Measurements from ENCODE around the gene CYREN.

The CYREN gene

DNA sequence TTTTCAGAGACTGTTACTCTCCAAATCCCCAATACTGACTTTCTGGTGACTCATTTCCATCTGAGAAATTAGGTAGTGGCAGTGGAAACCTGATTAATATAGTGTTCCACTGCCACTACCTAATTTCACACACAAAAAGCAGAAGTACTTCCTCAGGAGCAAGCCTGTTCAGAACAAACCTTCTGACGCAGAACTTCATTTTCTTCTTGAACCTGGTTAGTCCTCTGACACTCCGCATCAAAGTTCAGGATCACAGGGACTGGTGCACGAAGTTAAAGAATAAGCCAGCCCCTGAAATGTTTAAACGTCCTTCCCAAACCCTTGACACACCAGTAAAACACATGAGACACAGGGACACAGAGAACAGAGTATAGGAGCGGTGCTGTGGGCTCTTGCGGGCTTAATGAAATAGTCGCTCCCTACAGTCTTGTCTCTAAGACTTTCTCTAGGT lies 36.5 kb upstream of the CYREN start:
- Histone ChIP-seq H3K27me3 (ENCODE audit: insufficient read depth, low read depth, severe bottlenecking) (no peaks in the 10 kb centered on the region), H3K4me3 (ENCODE audit: low read depth, low read length) (no peak overlapping the region), H3K36me3 (peaks cover 28% of the 10 kb centered on the region), H3K27ac (no peak overlapping the region), H3K9me3 (ENCODE audit: severe bottlenecking) (no peaks in the 10 kb centered on the region)
- TF ChIP-seq, protein P1, sequence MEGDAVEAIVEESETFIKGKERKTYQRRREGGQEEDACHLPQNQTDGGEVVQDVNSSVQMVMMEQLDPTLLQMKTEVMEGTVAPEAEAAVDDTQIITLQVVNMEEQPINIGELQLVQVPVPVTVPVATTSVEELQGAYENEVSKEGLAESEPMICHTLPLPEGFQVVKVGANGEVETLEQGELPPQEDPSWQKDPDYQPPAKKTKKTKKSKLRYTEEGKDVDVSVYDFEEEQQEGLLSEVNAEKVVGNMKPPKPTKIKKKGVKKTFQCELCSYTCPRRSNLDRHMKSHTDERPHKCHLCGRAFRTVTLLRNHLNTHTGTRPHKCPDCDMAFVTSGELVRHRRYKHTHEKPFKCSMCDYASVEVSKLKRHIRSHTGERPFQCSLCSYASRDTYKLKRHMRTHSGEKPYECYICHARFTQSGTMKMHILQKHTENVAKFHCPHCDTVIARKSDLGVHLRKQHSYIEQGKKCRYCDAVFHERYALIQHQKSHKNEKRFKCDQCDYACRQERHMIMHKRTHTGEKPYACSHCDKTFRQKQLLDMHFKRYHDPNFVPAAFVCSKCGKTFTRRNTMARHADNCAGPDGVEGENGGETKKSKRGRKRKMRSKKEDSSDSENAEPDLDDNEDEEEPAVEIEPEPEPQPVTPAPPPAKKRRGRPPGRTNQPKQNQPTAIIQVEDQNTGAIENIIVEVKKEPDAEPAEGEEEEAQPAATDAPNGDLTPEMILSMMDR (IDR thresholded peaks at IDR 0.05; ENCODE audit: low read depth, low read length): no peak
- DNase-seq: no peak

DNA sequence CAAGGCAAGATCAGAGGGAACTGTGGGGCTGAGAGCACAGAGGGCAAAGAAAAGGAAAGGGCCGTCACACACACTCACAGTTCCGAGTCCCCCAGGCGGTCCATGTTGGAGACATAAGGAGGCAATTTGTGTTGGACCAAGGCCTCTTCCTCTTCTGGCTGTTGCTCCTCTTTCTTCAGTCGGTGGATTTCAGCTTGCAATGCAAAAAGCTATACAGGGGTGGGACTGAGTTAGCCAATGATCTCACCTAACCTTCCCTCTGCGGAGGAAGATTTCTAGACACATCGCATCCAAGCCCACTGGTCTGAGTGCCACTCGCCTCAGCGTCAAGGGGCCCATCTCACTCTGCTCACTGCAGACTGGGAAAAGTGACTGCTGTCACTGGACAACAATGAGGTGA lies 35.3 kb upstream of the CYREN start:
- TF ChIP-seq, protein P1 (IDR thresholded peaks at IDR 0.05; ENCODE audit: low read depth, low read length): no peak
- Histone ChIP-seq H3K4me3 (ENCODE audit: low read depth, low read length) (no peak overlapping the region), H3K36me3 (peaks cover 28% of the 10 kb centered on the region), H3K9me3 (ENCODE audit: severe bottlenecking) (no peaks in the 10 kb centered on the region), H3K27ac (no peak overlapping the region), H3K27me3 (ENCODE audit: insufficient read depth, low read depth, severe bottlenecking) (no peaks in the 10 kb centered on the region)
- no peak for DNase-seq

DNA sequence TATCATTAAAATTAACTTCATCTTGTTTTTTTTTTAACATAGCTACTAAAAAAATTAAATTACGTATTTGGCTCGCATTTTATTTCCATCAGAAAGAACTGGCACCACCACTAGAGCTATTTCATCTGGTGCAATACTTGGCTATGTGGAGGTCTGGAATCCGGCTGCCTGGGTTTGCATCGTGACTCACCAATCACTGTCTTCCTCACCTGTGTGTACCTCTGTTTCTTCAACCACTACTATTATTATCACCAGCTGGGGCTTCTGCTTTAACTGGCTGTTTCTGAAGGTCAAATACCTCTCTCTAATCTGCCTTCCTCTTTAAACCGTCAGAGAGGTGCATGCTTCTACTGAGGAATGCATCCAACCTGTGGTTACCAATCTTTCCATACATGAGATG lies 34.4 kb upstream of the CYREN start:
- no peak overlapping the region for H3K4me3 ChIP-seq (ENCODE audit: low read depth, low read length)
- TF ChIP-seq, protein P1 (IDR thresholded peaks at IDR 0.05; ENCODE audit: low read depth, low read length): no peak
- H3K27ac ChIP-seq: no peak overlapping the region

DNA sequence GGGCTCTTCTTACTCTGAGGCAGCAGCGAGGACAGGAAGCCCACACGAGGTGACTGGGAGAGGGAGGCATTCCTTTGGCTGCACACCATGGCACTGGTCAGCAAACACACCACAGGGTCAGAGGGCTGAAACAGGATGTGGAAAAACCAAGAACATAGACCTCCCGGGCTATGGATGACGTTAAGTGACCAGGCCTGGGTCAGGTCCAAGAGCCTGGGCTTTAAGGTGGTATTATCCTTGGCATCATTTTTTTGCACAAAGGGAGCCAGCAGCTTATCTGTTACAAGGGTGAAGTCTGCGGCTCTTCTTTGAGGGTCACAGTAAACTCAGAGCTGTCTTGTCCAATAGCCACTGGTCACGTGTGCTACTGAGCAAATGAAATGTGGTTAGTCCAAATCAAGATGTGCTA lies 33.8 kb upstream of the CYREN start:
- no peak overlapping the region for H3K27ac ChIP-seq

More for the DNA sequence above, 34.4 kb upstream of the CYREN start:
- Histone ChIP-seq H3K27me3 (ENCODE audit: insufficient read depth, low read depth, severe bottlenecking) (no peaks in the 10 kb centered on the region), H3K9me3 (ENCODE audit: severe bottlenecking) (no peaks in the 10 kb centered on the region), H3K36me3 (peaks cover 28% of the 10 kb centered on the region)
- DNase-seq: no peak

DNA sequence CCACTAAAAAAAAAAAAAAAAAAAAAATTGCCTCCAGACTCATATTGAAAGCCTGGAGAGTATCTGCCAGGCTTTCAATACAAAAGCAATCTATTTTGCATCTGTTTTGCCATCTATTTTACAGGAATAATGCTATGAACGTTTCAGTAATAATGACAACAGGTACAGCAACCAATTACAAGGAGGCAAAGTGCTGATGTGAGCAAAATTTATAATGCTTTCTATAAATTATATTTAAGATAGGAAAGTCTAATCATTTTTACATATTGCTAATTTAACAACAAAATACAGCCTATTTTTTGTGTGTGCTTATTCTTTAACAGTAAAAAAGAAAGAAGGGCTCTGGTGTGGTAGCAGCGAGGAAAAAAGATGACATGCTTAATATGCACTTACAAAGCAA lies 30.8 kb upstream of the CYREN start:
- Histone ChIP-seq H3K4me3 (ENCODE audit: low read depth, low read length) (no peak overlapping the region), H3K27ac (no peak overlapping the region), H3K9me3 (ENCODE audit: severe bottlenecking) (no peaks in the 10 kb centered on the region), H3K27me3 (ENCODE audit: insufficient read depth, low read depth, severe bottlenecking) (no peaks in the 10 kb centered on the region), H3K36me3 (peaks cover 40% of the 10 kb centered on the region)
- TF ChIP-seq, protein P1 (IDR thresholded peaks at IDR 0.05; ENCODE audit: low read depth, low read length): no peak
- DNase-seq: no peak

More for the DNA sequence above, 33.8 kb upstream of the CYREN start:
- no peaks in the 10 kb centered on the region for H3K27me3 ChIP-seq (ENCODE audit: insufficient read depth, low read depth, severe bottlenecking)
- H3K4me3 ChIP-seq (ENCODE audit: low read depth, low read length): no peak overlapping the region
- no peak for DNase-seq
- TF ChIP-seq, protein P1 (IDR thresholded peaks at IDR 0.05; ENCODE audit: low read depth, low read length): no peak
- no peaks in the 10 kb centered on the region for H3K9me3 ChIP-seq (ENCODE audit: severe bottlenecking)
- H3K36me3 ChIP-seq: peaks cover 28% of the 10 kb centered on the region

DNA sequence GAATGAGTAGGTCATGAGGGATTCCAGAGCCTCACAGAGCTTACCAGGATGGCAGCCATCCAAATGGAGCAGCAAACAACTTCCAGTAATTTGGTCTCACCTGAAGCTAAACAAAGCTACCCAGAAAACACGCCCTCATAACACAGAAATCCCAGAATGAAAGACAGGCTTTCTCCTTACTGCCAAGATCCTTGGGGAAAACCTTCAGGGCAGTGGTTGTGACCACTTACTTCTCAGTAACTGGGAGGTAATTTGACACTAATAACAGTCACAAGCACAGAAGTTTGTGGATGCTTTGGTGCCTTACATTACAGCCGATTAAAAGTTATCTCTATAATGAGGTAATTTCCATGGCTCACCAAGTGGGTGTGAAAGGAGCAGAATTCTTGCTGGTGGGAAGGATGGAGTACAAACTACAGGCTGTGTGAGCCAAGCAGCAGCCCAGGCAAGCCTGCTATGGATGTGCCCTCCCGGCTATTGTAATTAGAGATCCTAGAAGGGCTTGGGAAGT lies 30.4 kb upstream of the CYREN start:
- DNase-seq: no peak
- Histone ChIP-seq H3K27me3 (ENCODE audit: insufficient read depth, low read depth, severe bottlenecking) (no peaks in the 10 kb centered on the region), H3K9me3 (ENCODE audit: severe bottlenecking) (no peaks in the 10 kb centered on the region), H3K4me3 (ENCODE audit: low read depth, low read length) (no peak overlapping the region), H3K36me3 (peaks cover 43% of the 10 kb centered on the region), H3K27ac (no peak overlapping the region)
- TF ChIP-seq, protein P1 (IDR thresholded peaks at IDR 0.05; ENCODE audit: low read depth, low read length): no peak

Data from WERI-Rb-1 (cell line).